Measurements from ENCODE around the gene SLC39A2. TPM values are rescaled to one million over a fixed set of nuclear protein-coding genes. Genes with fewer than 3 reads are reported as not detected.
A peak's percentile ranks its signal among the peaks of the same experiment; 100 is the strongest.

SLC39A2 gene
- total RNA-seq, 1 donor from 2014 or later = not detected

GRCh38 chr14:20988717-20989470 is 10.2 kb upstream of the SLC39A2 start:
- no peak for DNase-seq (ENCODE audit: low spot score, unreplicated experiment)
- H3K36me3 Mint-ChIP-seq (ENCODE audit: insufficient read depth) = peaks cover 9% of the 10 kb centered on the region
- H3K27ac Mint-ChIP-seq = no peak overlapping the region
- H3K4me1 Mint-ChIP-seq (ENCODE audit: low read depth) = peaks cover 11% of the 10 kb centered on the region
- H3K4me3 Mint-ChIP-seq (ENCODE audit: low read depth) = peak overlapping the region; percentile 39
- H3K9me3 Mint-ChIP-seq (ENCODE audit: low read depth) = no peaks in the 10 kb centered on the region
- TF ChIP-seq CTCF (IDR thresholded peaks at IDR 0.05; ENCODE audit: unreplicated experiment) = no peak
- H3K27me3 Mint-ChIP-seq = no peaks in the 10 kb centered on the region

GRCh38 chr14:20989471-20989786 is 9.7 kb upstream of the SLC39A2 start:
- DNase-seq (ENCODE audit: low spot score, unreplicated experiment) = no peak
- peak overlapping the region; percentile 98 for H3K27ac Mint-ChIP-seq

GRCh38 chr14:20989787-20990600 is 9.1 kb upstream of the SLC39A2 start, which contains the start of gene METTL17:
Gene METTL17 (plus strand): TSS chr14:20989980. CDS start chr14:20990003, 23 bp downstream.
- no peaks in the 10 kb centered on the region for H3K27me3 Mint-ChIP-seq
- H3K27ac Mint-ChIP-seq = peak within 1 kb of the TSS; percentile 98
- peak; percentile 49 for TF ChIP-seq CTCF (IDR thresholded peaks at IDR 0.05; ENCODE audit: unreplicated experiment)
- peaks cover 13% of the 10 kb centered on the region for H3K36me3 Mint-ChIP-seq (ENCODE audit: insufficient read depth)
- peak within 1 kb of the TSS; percentile 91 for H3K4me3 Mint-ChIP-seq (ENCODE audit: low read depth)
- peak; percentile 67 for DNase-seq (ENCODE audit: low spot score, unreplicated experiment)
- H3K4me1 Mint-ChIP-seq (ENCODE audit: low read depth) = peaks cover 11% of the 10 kb centered on the region
- no peaks in the 10 kb centered on the region for H3K9me3 Mint-ChIP-seq (ENCODE audit: low read depth)

More at GRCh38 chr14:20989471-20989786, 9.7 kb upstream of the SLC39A2 start:
- TF ChIP-seq CTCF (IDR thresholded peaks at IDR 0.05; ENCODE audit: unreplicated experiment) = no peak
- Mint-ChIP-seq H3K27me3 (no peaks in the 10 kb centered on the region), H3K9me3 (ENCODE audit: low read depth) (no peaks in the 10 kb centered on the region), H3K36me3 (ENCODE audit: insufficient read depth) (peaks cover 10% of the 10 kb centered on the region), H3K4me3 (ENCODE audit: low read depth) (peak overlapping the region; percentile 91), H3K4me1 (ENCODE audit: low read depth) (peaks cover 11% of the 10 kb centered on the region)

GRCh38 chr14:20996521-20996920 is 2.6 kb upstream of the SLC39A2 start:
- H3K36me3 Mint-ChIP-seq (ENCODE audit: insufficient read depth) = peaks cover 19% of the 10 kb centered on the region
- no peak overlapping the region for H3K27ac Mint-ChIP-seq
- H3K4me1 Mint-ChIP-seq (ENCODE audit: low read depth) = peaks cover 22% of the 10 kb centered on the region
- H3K9me3 Mint-ChIP-seq (ENCODE audit: low read depth) = no peaks in the 10 kb centered on the region
- H3K27me3 Mint-ChIP-seq = peaks cover 3% of the 10 kb centered on the region
- no peak overlapping the region for H3K4me3 Mint-ChIP-seq (ENCODE audit: low read depth)
- no peak for TF ChIP-seq CTCF (IDR thresholded peaks at IDR 0.05; ENCODE audit: unreplicated experiment)
- DNase-seq (ENCODE audit: low spot score, unreplicated experiment) = no peak

GRCh38 chr14:20997115-20997514 is 2.0 kb upstream of the SLC39A2 start:
- peaks cover 3% of the 10 kb centered on the region for H3K27me3 Mint-ChIP-seq
- H3K4me3 Mint-ChIP-seq (ENCODE audit: low read depth) = peak overlapping the region; percentile 35
- TF ChIP-seq CTCF (IDR thresholded peaks at IDR 0.05; ENCODE audit: unreplicated experiment) = no peak
- peaks cover 19% of the 10 kb centered on the region for H3K4me1 Mint-ChIP-seq (ENCODE audit: low read depth)
- H3K27ac Mint-ChIP-seq = peak overlapping the region; percentile 87
- no peaks in the 10 kb centered on the region for H3K9me3 Mint-ChIP-seq (ENCODE audit: low read depth)
- no peak for DNase-seq (ENCODE audit: low spot score, unreplicated experiment)
- H3K36me3 Mint-ChIP-seq (ENCODE audit: insufficient read depth) = peaks cover 16% of the 10 kb centered on the region
